LNCAP (cell line): ENCODE data around the gene WAS.

Experiments
- CTCF ChIP-seq: fragments of 450-650 bp; IDR thresholded peaks from 2 replicates; pipeline ENCODE4 v1.5.1; 2017; ENCODE audit warnings: mild to moderate bottlenecking

WAS gene

GRCh38 chrX:48683411-48683982 lies at the start of gene WAS:
Gene WAS, plus strand, starts transcription at chrX:48683799. Its CDS starts 55 bp downstream, at chrX:48683854.
- TF ChIP-seq CTCF, result no peak

DNA sequence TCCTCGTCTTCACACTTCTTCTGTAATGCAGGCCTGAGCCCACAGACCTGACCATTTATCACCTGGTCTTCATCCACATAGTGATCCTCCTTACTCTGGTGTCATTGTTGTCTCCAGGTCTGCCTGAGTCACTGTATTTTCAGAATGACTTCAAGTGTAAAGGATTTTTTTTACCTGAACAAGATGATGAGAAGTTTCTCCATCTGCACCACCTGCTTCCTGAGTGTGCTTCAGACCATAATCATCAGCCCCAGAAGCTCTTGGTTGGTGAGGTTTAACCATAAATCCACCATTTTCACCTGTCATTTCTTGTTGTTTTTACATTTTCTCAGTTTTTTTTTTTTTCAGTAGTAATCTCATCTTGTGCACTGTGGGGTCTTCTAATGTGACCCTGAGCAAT lies 47.3 kb upstream of the WAS start:
- no peak for TF ChIP-seq CTCF

DNA sequence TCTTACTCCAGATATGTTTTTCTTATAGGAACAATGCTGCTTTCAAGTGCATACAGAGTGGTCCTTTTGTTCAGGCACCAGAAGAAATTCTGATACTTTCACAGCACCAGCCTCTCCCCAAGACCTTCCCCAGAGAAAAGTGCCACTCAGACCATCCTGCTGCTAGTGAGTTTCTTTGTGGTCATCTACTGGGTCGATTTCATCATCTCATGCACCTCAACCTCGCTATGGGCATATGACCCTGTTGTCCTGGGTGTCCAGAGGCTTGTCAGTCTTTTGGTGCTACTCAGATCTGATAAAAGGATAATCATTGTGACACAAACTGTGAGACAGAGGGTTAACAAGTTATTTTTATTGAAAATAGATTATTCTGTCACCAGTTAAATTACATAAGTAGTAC lies 46.8 kb upstream of the WAS start:
- no peak for TF ChIP-seq CTCF

DNA sequence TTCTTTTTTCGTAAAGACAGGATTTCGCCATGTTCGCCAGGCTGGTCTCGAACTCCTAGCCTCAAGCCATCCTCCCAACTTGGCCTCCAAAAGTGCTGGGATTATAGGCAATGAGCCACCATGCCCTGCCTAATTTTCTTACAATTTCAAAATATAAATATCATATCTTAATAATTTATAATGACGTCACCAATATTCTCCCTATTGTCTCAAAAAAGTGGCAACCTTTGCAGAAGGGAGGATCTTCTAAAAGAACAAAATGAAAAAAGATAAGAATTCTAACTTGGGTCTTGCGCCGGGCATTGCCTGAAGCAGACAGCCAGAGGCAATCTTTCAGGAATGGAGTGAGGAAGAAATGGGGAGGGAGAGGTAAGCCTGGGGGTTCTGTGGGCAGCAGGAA lies 37.9 kb upstream of the WAS start:
- no peak for TF ChIP-seq CTCF

- TF ChIP-seq CTCF, result 0 out of 2 replicates have a peak, but pooled peaks have one; percentile 16
Measured at GRCh38 chrX:48648336-48648751, 35.3 kb upstream of the WAS start.

GRCh38 chrX:48649102-48649501 lies 34.5 kb upstream of the WAS start:
- no peak for TF ChIP-seq CTCF

- no peak for TF ChIP-seq CTCF
Measured at GRCh38 chrX:48663241-48663640, 20.4 kb upstream of the WAS start.

DNA sequence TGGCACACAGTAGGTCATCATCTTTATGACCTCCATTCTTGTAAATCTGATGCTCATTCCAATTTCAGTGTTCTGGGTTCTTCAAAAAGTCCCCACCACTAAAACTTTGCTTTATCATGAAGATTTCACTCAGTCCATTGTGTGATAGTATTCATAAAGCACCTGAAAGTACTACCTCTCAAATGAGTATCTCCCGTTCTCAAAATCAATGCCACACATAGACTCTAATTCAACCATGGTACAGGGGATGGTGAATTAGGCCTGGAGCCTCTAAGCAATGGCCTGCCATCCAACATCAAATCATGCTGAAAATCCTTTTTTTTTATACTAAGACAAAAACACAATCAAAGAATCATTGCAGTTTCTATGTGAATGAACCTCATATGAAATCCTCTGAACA lies 19.4 kb upstream of the WAS start:
- TF ChIP-seq CTCF, result no peak
